ENCODE measurements around the gene FTCD. TPM values are rescaled to one million over a fixed set of nuclear protein-coding genes. Genes with fewer than 3 reads are reported as not detected.

FTCD gene
- total RNA-seq, 1 donor from 2014 or later = 8.8 TPM

DNA sequence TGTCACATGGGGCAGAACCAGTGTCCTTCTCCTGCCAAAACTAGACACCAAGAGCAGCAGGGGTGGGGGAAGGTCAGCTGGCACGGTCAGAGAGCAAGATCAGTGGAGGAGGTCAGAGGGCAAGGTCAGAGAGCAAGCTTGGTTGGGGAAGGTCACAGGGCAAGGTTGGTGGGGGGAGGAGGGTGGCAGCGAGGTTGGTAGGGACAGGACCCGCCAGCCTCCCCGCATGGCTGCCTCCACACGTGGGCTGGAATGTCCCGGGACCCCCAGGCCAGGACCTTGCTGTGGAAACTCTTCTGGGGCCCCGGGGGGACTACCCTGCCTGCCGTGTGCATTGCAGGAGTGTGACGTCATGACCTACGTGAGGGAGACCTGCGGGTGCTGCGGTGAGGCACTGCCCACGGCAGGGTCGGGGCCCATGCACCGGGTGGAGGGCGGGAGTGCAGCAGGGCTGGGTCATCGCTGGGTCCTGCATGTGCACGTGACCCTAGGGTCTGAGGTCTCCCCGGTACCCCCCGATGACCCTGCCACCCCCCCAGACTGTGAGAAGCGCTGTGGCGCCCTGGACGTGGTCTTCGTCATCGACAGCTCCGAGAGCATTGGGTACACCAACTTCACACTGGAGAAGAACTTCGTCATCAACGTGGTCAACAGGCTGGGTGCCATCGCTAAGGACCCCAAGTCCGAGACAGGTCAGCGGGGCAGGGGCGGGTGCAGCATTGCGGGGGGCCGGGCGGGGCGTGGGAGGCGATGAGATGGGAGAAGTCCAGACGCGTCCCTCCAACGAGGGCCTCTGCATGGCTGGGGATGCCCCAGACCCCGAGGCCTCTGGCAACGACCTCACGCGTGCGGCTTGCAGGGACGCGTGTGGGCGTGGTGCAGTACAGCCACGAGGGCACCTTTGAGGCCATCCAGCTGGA lies 30.2 kb downstream of the FTCD start:
- Mint-ChIP-seq H3K36me3 (peaks cover 11% of the 10 kb centered on the region), H3K4me1 (peaks cover 14% of the 10 kb centered on the region), H3K27me3 (ENCODE audit: low read depth) (no peaks in the 10 kb centered on the region), H3K9me3 (no peaks in the 10 kb centered on the region), H3K27ac (peak overlapping the region; percentile 47), H3K4me3 (no peak overlapping the region)
- TF ChIP-seq, protein P1, sequence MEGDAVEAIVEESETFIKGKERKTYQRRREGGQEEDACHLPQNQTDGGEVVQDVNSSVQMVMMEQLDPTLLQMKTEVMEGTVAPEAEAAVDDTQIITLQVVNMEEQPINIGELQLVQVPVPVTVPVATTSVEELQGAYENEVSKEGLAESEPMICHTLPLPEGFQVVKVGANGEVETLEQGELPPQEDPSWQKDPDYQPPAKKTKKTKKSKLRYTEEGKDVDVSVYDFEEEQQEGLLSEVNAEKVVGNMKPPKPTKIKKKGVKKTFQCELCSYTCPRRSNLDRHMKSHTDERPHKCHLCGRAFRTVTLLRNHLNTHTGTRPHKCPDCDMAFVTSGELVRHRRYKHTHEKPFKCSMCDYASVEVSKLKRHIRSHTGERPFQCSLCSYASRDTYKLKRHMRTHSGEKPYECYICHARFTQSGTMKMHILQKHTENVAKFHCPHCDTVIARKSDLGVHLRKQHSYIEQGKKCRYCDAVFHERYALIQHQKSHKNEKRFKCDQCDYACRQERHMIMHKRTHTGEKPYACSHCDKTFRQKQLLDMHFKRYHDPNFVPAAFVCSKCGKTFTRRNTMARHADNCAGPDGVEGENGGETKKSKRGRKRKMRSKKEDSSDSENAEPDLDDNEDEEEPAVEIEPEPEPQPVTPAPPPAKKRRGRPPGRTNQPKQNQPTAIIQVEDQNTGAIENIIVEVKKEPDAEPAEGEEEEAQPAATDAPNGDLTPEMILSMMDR (IDR thresholded peaks at IDR 0.05; ENCODE audit: unreplicated experiment) = no peak
- DNase-seq (ENCODE audit: low spot score in 2 of 2, unreplicated experiment in 2 of 2) = peak; percentile 12 to 37

DNA sequence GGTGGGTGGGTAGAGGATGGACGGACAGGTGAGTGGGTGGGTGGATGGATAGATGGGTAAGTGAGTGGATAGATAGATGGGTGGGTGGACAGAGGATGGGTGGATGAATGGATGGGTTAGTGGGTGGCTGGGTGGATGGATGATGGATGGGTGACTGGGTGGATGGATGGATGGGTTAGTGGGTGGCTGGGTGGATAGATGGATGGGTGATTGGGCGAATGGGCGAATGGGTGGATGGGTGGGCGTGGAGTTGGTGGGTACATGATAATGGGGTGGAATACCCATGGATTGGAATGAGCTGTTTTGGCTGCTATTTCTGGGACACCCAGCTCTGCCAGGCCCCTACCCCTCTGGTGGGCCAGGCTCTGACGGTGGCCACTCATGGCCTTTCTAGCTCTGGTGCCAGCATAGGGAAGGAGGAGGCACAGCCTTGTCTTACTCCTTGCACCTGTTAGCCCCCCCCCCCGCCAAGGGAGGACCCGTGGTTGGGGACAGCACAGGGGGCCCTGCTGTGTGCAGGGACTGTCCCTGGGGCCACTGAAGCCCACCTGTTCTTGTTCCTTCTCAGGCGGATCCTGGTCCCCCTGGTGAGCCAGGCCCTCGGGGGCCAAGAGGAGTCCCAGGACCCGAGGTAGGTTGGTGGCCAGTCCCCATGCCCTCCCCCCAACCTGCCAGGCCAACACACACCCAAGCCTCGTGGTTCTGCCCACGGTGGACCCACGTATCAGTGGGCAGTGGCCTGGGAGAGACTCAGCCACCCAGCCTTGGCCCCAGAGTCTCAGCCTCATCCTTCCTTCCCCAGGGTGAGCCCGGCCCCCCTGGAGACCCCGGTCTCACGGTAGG lies 31.1 kb downstream of the FTCD start:
- TF ChIP-seq, protein P1 (IDR thresholded peaks at IDR 0.05; ENCODE audit: unreplicated experiment) = no peak
- H3K27ac Mint-ChIP-seq = peak overlapping the region; percentile 47
- DNase-seq (ENCODE audit: low spot score in 2 of 2, unreplicated experiment in 2 of 2) = peak in 1 of 2 experiments; percentile 9
- H3K4me1 Mint-ChIP-seq = peaks cover 14% of the 10 kb centered on the region
- no peaks in the 10 kb centered on the region for H3K9me3 Mint-ChIP-seq
- H3K4me3 Mint-ChIP-seq = no peak overlapping the region
- H3K27me3 Mint-ChIP-seq (ENCODE audit: low read depth) = no peaks in the 10 kb centered on the region
- peaks cover 11% of the 10 kb centered on the region for H3K36me3 Mint-ChIP-seq

DNA sequence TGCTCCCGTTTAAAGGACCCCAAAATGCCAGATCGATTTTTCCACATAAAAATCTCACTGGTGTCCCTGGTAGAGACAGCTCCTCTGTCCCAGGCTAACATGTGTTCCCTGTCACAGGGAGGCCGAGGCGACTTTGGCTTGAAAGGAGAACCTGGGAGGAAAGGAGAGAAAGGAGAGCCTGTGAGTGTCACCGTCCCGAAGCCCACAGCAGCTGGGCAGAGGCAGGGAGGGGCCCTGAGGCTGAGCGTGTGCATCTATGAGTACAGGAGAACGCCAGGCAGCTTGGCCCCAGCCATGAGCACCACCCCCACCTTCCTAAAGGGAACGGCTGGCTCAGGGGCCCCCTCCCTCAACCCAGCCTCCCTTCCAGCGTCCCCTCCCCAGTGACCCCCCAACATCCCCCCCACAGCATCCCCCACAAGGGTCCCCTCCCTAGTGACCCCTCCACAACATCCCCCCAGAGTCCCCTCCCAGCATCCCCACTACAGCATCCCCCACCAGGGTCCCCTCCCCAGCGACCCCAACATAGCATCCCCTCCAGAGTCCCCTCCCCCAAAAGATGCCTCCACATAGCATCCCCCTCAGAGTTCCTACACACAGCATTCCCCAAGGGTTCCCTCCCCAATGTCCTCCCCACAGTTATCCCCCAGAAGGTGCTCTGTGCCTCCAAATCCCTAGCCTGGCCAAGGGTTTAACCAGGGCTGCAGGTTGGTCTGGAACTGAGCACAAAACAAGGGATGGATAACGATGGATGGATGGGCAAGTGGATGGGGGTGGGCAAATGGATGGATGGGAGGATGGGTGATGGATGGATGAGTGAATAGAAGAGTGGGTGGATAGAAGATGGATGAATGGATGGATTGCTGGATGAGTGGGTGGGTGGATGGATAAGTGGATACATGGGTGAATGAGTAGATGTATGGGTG lies 32.4 kb downstream of the FTCD start:
- peaks cover 5% of the 10 kb centered on the region for H3K4me1 Mint-ChIP-seq
- no peaks in the 10 kb centered on the region for H3K27me3 Mint-ChIP-seq (ENCODE audit: low read depth)
- H3K9me3 Mint-ChIP-seq = no peaks in the 10 kb centered on the region
- H3K36me3 Mint-ChIP-seq = peaks cover 11% of the 10 kb centered on the region
- DNase-seq (ENCODE audit: low spot score in 2 of 2, unreplicated experiment in 2 of 2) = peak in 1 of 2 experiments; percentile 5
- H3K27ac Mint-ChIP-seq = no peak overlapping the region
- TF ChIP-seq, protein P1 (IDR thresholded peaks at IDR 0.05; ENCODE audit: unreplicated experiment) = no peak
- H3K4me3 Mint-ChIP-seq = no peak overlapping the region

DNA sequence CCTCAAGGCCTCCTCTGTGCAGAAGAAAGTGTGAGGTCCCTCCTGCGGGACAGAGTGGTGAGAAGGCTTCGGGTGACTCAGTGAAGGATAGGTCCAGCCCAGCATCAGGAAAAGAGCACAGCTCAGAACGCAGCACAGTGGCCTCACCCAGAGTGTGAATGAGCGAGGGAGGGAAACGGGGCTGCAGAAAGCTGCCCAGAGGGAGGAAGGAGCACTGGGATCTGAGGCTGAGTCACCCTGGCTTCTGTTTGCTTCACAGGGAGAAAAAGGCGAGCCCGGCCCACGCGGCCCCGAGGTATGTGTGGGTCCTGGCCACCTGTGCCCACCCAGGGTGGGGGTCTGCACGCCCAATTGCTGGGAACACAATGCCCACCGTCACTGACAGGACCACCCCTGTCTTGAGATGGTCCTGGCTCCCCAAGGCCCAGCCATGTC lies 33.1 kb downstream of the FTCD start:
- Mint-ChIP-seq H3K4me1 (no peaks in the 10 kb centered on the region), H3K4me3 (no peak overlapping the region), H3K27ac (peak overlapping the region; percentile 71), H3K9me3 (no peaks in the 10 kb centered on the region), H3K27me3 (ENCODE audit: low read depth) (no peaks in the 10 kb centered on the region), H3K36me3 (peaks cover 11% of the 10 kb centered on the region)
- TF ChIP-seq, protein P1 (IDR thresholded peaks at IDR 0.05; ENCODE audit: unreplicated experiment) = no peak
- DNase-seq (ENCODE audit: low spot score in 2 of 2, unreplicated experiment in 2 of 2) = peak; percentile 7 to 31
